Measurements from ENCODE around the gene CENPC. TPM values are rescaled to one million over a fixed set of nuclear protein-coding genes. Genes with fewer than 3 reads are reported as not detected.

The CENPC gene
- total RNA-seq, 2 experiments from 2014 or later: 115 to 116 TPM

DNA sequence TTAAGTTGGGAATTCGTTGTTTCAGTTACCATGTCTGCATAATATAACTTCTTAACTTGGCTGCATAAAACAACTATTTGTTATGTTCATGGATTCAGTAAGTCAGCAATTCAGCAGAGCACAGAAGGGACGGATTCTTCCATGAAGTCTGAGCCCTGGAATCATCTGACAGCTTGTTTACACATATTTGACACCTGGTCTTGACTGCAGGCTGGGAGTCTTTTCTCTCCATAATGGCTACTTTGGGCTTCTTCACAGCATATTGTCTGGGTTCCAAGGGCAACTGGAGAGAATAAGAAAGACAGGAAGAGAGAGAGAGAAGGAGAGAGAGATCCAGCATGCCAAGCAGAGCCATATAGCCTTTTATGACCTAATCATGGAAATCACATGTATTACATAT lies 23.1 kb downstream of the CENPC start:
- ChIA-PET CTCF (no interaction called here), POLR2A (no interaction called here)
- Histone ChIP-seq H3K27ac (ENCODE audit: low read depth in 1 of 2, low read length in 2 of 2) (no peak overlapping the region), H3K27me3 (ENCODE audit: control insufficient read depth in 1 of 2, insufficient read depth in 2 of 2, low read length in 2 of 2) (no peaks in the 10 kb centered on the region), H3K9me3 (ENCODE audit: control insufficient read depth in 1 of 2, insufficient read depth in 1 of 2, low read length in 2 of 2) (no peaks in the 10 kb centered on the region), H3K4me1 (ENCODE audit: insufficient read depth, low read length) (peaks cover 9% of the 10 kb centered on the region), H3K4me3 (ENCODE audit: low read length) (no peak overlapping the region), H3K36me3 (ENCODE audit: insufficient read depth, low read length) (peaks cover 45% of the 10 kb centered on the region)
- peaks cover 2% of the 10 kb centered on the region for H3K9me3 Mint-ChIP-seq
- peak overlapping the region; percentile 31 for H3K27ac Mint-ChIP-seq
- H3K36me3 Mint-ChIP-seq (ENCODE audit: low read depth): peaks cover 88% of the 10 kb centered on the region
- H3K4me3 Mint-ChIP-seq: no peak overlapping the region
- no peaks in the 10 kb centered on the region for H3K27me3 Mint-ChIP-seq
- intact Hi-C loops (cut with DNase I, micrococcal nuclease): no loop called here
- H3K4me1 Mint-ChIP-seq (ENCODE audit: low read depth): peaks cover 72% of the 10 kb centered on the region
- DNase-seq (no peak), ATAC-seq (ENCODE audit: poor library complexity) (no peak)
- TF ChIP-seq, protein P1, sequence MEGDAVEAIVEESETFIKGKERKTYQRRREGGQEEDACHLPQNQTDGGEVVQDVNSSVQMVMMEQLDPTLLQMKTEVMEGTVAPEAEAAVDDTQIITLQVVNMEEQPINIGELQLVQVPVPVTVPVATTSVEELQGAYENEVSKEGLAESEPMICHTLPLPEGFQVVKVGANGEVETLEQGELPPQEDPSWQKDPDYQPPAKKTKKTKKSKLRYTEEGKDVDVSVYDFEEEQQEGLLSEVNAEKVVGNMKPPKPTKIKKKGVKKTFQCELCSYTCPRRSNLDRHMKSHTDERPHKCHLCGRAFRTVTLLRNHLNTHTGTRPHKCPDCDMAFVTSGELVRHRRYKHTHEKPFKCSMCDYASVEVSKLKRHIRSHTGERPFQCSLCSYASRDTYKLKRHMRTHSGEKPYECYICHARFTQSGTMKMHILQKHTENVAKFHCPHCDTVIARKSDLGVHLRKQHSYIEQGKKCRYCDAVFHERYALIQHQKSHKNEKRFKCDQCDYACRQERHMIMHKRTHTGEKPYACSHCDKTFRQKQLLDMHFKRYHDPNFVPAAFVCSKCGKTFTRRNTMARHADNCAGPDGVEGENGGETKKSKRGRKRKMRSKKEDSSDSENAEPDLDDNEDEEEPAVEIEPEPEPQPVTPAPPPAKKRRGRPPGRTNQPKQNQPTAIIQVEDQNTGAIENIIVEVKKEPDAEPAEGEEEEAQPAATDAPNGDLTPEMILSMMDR (IDR thresholded peaks at IDR 0.05): no peak

DNA sequence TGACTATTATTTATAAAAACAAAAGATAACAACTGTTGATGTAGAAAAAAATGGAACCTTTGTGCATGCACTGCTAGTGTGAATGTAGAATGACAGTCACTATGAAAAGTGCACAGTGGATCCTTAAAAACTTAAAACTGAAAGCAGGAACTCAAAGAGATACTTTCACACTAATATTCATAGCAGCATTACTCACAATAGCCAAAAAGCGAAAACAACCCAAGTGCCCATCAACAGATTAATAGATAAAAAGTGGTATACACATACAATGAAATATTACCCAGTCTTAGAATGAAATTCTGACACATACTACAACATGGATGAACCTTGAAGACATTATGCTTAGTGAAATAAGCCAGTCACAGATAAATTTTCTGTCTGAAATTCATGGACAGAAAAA lies 23.8 kb downstream of the CENPC start:
- Mint-ChIP-seq H3K4me1 (ENCODE audit: low read depth) (peaks cover 69% of the 10 kb centered on the region), H3K36me3 (ENCODE audit: low read depth) (peaks cover 88% of the 10 kb centered on the region), H3K9me3 (peaks cover 2% of the 10 kb centered on the region), H3K27me3 (no peaks in the 10 kb centered on the region), H3K27ac (no peak overlapping the region), H3K4me3 (no peak overlapping the region)
- no peak for DNase-seq
- no peak overlapping the region for H3K4me3 ChIP-seq (ENCODE audit: low read length)
- peaks cover 52% of the 10 kb centered on the region for H3K36me3 ChIP-seq (ENCODE audit: insufficient read depth, low read length)
- peaks cover 9% of the 10 kb centered on the region for H3K4me1 ChIP-seq (ENCODE audit: insufficient read depth, low read length)
- intact Hi-C loops (cut with DNase I, micrococcal nuclease): no loop called here
- H3K9me3 ChIP-seq (ENCODE audit: control insufficient read depth in 1 of 2, insufficient read depth in 1 of 2, low read length in 2 of 2): no peaks in the 10 kb centered on the region
- H3K27me3 ChIP-seq (ENCODE audit: control insufficient read depth in 1 of 2, insufficient read depth in 2 of 2, low read length in 2 of 2): no peaks in the 10 kb centered on the region
- no peak for ATAC-seq (ENCODE audit: poor library complexity)
- no peak overlapping the region for H3K27ac ChIP-seq (ENCODE audit: low read depth in 1 of 2, low read length in 2 of 2)
- ChIA-PET CTCF (no interaction called here), POLR2A (no interaction called here)
- TF ChIP-seq, protein P1 (IDR thresholded peaks at IDR 0.05): no peak

DNA sequence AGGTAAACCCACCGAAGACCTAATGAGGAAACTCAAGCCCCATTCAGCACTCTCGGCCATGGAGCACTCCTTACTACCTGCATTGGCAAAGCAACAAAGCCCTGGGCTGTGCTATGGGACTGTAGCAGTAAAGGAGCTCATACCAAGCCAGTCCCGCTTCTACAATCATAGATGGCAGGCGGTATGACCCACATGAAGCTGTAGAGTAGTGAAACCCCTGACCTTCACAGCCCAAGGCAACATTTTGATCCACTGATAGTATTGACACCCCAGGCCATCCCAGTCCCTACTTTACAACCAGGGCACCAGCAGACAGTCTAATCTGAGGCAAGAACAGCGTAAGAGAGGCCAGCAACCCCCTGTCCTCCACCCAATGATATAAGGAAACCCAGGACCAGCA lies 25.2 kb downstream of the CENPC start:
- no peak overlapping the region for H3K27ac ChIP-seq (ENCODE audit: low read depth in 1 of 2, low read length in 2 of 2)
- Mint-ChIP-seq H3K36me3 (ENCODE audit: low read depth) (peaks cover 88% of the 10 kb centered on the region), H3K27me3 (no peaks in the 10 kb centered on the region), H3K27ac (no peak overlapping the region), H3K4me1 (ENCODE audit: low read depth) (peaks cover 58% of the 10 kb centered on the region), H3K4me3 (no peak overlapping the region), H3K9me3 (peaks cover 2% of the 10 kb centered on the region)
- H3K4me3 ChIP-seq (ENCODE audit: low read length): no peak overlapping the region
- H3K9me3 ChIP-seq (ENCODE audit: control insufficient read depth in 1 of 2, insufficient read depth in 1 of 2, low read length in 2 of 2): no peaks in the 10 kb centered on the region
- H3K36me3 ChIP-seq (ENCODE audit: insufficient read depth, low read length): peaks cover 60% of the 10 kb centered on the region
- DNase-seq (no peak), ATAC-seq (ENCODE audit: poor library complexity) (no peak)
- intact Hi-C loops (cut with DNase I, micrococcal nuclease): no loop called here
- ChIA-PET POLR2A (no interaction called here), CTCF (no interaction called here)
- TF ChIP-seq, protein P1 (IDR thresholded peaks at IDR 0.05): no peak
- peaks cover 5% of the 10 kb centered on the region for H3K4me1 ChIP-seq (ENCODE audit: insufficient read depth, low read length)
- no peaks in the 10 kb centered on the region for H3K27me3 ChIP-seq (ENCODE audit: control insufficient read depth in 1 of 2, insufficient read depth in 2 of 2, low read length in 2 of 2)

All from CD4-positive, alpha-beta T cell (primary cell).